Measurements from ENCODE around the gene GAS2L3.

- TF ChIP-seq CTCF (IDR thresholded peaks at IDR 0.05) (no peak), POLR2A (IDR thresholded peaks at IDR 0.05) (no peak)
Observed at GRCh38 chr12:100652488-100652887, 79.0 kb downstream of the GAS2L3 start.

Measured in thyroid gland (tissue), 4 donors.